Effector CD8-positive, alpha-beta T cell (primary cell): ENCODE results near the gene TTL.
"Not testable (repeated sequence)": the region's sequence is repeated elsewhere in the genome, so short reads cannot be mapped to it uniquely, and the experiment has no call there.

ENCODE experiments used
- DNase-seq: peaks from one replicate; lab custom pipeline; 2025; lab: John Stamatoyannopoulos, UW

Gene TTL

GRCh38 chr2:112520234-112520783 lies 38.4 kb downstream of the TTL start:
- DNase-seq = no peak

GRCh38 chr2:112523291-112523777 lies 41.4 kb downstream of the TTL start:
- DNase-seq = no peak

- DNase-seq = not testable (repeated sequence)
Observed at GRCh38 chr2:112524276-112524675, 42.3 kb downstream of the TTL start.

- no peak for DNase-seq
Observed at GRCh38 chr2:112528541-112528940, 46.6 kb downstream of the TTL start.

GRCh38 chr2:112529757-112530156 lies 47.8 kb downstream of the TTL start:
- no peak for DNase-seq

GRCh38 chr2:112530728-112531127 lies 48.8 kb downstream of the TTL start:
- DNase-seq = no peak

- DNase-seq = no peak
Observed at GRCh38 chr2:112534826-112535225, 52.9 kb downstream of the TTL start.

- DNase-seq = not testable (repeated sequence)
Observed at GRCh38 chr2:112536665-112537064, 54.7 kb downstream of the TTL start.

GRCh38 chr2:112539306-112539705 lies 57.4 kb downstream of the TTL start:
- no peak for DNase-seq

GRCh38 chr2:112540906-112541305 lies 59.0 kb downstream of the TTL start:
- no peak for DNase-seq

GRCh38 chr2:112541315-112542122 lies 59.6 kb downstream of the TTL start:
- peak; percentile 6 for DNase-seq

GRCh38 chr2:112542123-112542983 lies 60.4 kb downstream of the TTL start, which contains the start of gene POLR1B:
POLR1B (plus strand) TSS chr2:112542465; CDS start chr2:112542495, 30 bp downstream.
- peak; percentile 61 for DNase-seq

GRCh38 chr2:112542984-112543661 lies 61.2 kb downstream of the TTL start:
- DNase-seq = no peak

GRCh38 chr2:112547333-112547732 lies 65.4 kb downstream of the TTL start:
- DNase-seq = no peak

- DNase-seq = no peak
Observed at GRCh38 chr2:112548980-112549379, 67.0 kb downstream of the TTL start.

GRCh38 chr2:112566104-112566503 lies 84.1 kb downstream of the TTL start:
- no peak for DNase-seq

GRCh38 chr2:112566508-112566907 lies 84.6 kb downstream of the TTL start:
- DNase-seq = not testable (repeated sequence)

- DNase-seq = no peak
Observed at GRCh38 chr2:112572005-112572404, 90.0 kb downstream of the TTL start.

- no peak for DNase-seq
Observed at GRCh38 chr2:112577756-112578155, 95.8 kb downstream of the TTL start.

GRCh38 chr2:112579241-112579640 lies 97.3 kb downstream of the TTL start:
- no peak for DNase-seq

GRCh38 chr2:112580084-112580483 lies 98.1 kb downstream of the TTL start:
- DNase-seq = no peak

GRCh38 chr2:112582314-112582746 lies 100.4 kb downstream of the TTL start:
- no peak for DNase-seq
